ENCODE measurements around the gene IKZF5. TPM values are rescaled to one million over a fixed set of nuclear protein-coding genes. Genes with fewer than 3 reads are reported as not detected.

IKZF5 gene
- total RNA-seq, 1 experiment from 2014 or later = 10.4 TPM

DNA sequence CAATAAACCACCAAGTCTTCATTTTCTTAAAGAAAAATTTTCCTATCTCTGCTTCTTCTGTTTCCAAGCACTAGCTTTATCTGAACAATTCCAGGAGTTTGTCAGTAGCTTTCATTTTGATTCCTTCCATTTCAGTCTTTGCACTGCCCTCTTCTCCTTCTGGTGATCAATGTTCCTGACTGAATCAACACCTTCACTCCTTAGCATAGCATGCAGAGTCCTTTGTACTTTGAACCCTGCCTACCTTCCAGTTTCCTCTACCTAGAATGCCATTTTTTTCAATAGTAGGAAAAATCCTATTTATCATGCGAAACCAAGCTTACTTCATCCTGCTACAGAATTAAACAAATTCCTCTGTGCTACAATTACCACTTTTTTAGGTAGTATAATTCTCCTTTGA is 52.7 kb downstream of the IKZF5 start:
- no peak for DNase-seq
- peak overlapping the region; percentile 62 for H3K4me3 Mint-ChIP-seq (ENCODE audit: unreplicated experiment)
- intact Hi-C loops (cut with micrococcal nuclease; ENCODE audit: unreplicated experiment) = loop anchor here (2.0 to 10.0 kb wide), 2 partner anchors 53 to 81 kb away; partner anchors contain the start of genes ACADSB, FAM24B and IKZF5
- H3K36me3 Mint-ChIP-seq (ENCODE audit: insufficient read depth, unreplicated experiment) = peaks cover 12% of the 10 kb centered on the region
- Histone ChIP-seq H3K27me3 (replicated peaks; ENCODE audit: control insufficient read depth, insufficient read depth, low read length) (no peaks in the 10 kb centered on the region), H3K9me3 (no peaks in the 10 kb centered on the region), H3K36me3 (ENCODE audit: control insufficient read depth, insufficient read depth, low read length) (no peaks in the 10 kb centered on the region; the same call in 1 of the 2 replicates), H3K4me3 (ENCODE audit: low read depth, low read length) (no peak overlapping the region), H3K4me1 (peaks cover 26% of the 10 kb centered on the region)
- TF ChIP-seq, protein P1, sequence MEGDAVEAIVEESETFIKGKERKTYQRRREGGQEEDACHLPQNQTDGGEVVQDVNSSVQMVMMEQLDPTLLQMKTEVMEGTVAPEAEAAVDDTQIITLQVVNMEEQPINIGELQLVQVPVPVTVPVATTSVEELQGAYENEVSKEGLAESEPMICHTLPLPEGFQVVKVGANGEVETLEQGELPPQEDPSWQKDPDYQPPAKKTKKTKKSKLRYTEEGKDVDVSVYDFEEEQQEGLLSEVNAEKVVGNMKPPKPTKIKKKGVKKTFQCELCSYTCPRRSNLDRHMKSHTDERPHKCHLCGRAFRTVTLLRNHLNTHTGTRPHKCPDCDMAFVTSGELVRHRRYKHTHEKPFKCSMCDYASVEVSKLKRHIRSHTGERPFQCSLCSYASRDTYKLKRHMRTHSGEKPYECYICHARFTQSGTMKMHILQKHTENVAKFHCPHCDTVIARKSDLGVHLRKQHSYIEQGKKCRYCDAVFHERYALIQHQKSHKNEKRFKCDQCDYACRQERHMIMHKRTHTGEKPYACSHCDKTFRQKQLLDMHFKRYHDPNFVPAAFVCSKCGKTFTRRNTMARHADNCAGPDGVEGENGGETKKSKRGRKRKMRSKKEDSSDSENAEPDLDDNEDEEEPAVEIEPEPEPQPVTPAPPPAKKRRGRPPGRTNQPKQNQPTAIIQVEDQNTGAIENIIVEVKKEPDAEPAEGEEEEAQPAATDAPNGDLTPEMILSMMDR (IDR thresholded peaks at IDR 0.05; ENCODE audit: insufficient read depth in 1 of 2, low read depth in 1 of 2, low read length in 1 of 2, severe bottlenecking in 1 of 2, unreplicated experiment in 1 of 2) = no peak
- H3K9me3 Mint-ChIP-seq (ENCODE audit: unreplicated experiment) = no peaks in the 10 kb centered on the region
- H3K4me1 Mint-ChIP-seq (ENCODE audit: low read depth, unreplicated experiment) = peaks cover 20% of the 10 kb centered on the region
- ChIA-PET CTCF (interaction anchor here (1.0 kb wide), 1 partner anchor 25 kb away, joined by 3 read pairs; the partner anchor contains the start of gene PSTK), POLR2A (interaction anchor here (0.6 kb wide), 2 partner anchors 25 to 77 kb away, joined by 3 read pairs; no protein-coding TSS in a partner anchor)
- no TSS peak for BruUV-seq (replicated peaks)
- no peaks in the 10 kb centered on the region for H3K27me3 Mint-ChIP-seq (ENCODE audit: insufficient read depth, unreplicated experiment)
- no peak overlapping the region for H3K27ac Mint-ChIP-seq (ENCODE audit: unreplicated experiment)

DNA sequence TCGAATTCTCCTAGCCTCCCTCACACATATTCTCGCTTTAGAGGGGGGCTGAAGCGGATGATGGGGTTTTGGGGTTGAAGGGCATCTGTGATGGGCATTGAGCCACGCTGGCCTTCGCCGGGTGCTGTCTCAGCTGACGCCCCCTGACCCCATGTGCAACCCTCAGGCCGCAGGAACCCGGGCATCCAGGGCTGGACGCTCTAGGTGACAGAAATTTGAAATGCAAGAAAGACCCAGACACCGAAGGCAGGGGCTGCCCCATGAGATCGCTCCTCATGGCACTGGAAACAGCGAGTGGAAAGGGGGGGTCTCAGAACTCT is 53.9 kb downstream of the IKZF5 start:
- Mint-ChIP-seq H3K27ac (ENCODE audit: unreplicated experiment) (peak overlapping the region; percentile 79), H3K4me3 (ENCODE audit: unreplicated experiment) (peak overlapping the region; percentile 91), H3K4me1 (ENCODE audit: low read depth, unreplicated experiment) (peaks cover 20% of the 10 kb centered on the region), H3K27me3 (ENCODE audit: insufficient read depth, unreplicated experiment) (no peaks in the 10 kb centered on the region), H3K9me3 (ENCODE audit: unreplicated experiment) (no peaks in the 10 kb centered on the region), H3K36me3 (ENCODE audit: insufficient read depth, unreplicated experiment) (peaks cover 12% of the 10 kb centered on the region)
- ChIA-PET CTCF (interaction anchor here (1.0 kb wide), 1 partner anchor 26 kb away, joined by 4 read pairs; the partner anchor contains the start of gene PSTK), POLR2A (interaction anchor here (0.6 to 2.0 kb wide), 3 partner anchors 26 to 1081 kb away, joined by 3 to 16 read pairs (median 5); partner anchors contain the start of genes FAM24B and PSTK)
- intact Hi-C loops (cut with micrococcal nuclease; ENCODE audit: unreplicated experiment) = loop anchor here (1.0 to 10.0 kb wide), 3 partner anchors 26 to 80 kb away; partner anchors contain the start of genes ACADSB, FAM24B, IKZF5 and PSTK
- BruUV-seq (replicated peaks) = TSS peak; percentile 54
- TF ChIP-seq, protein P1 (IDR thresholded peaks at IDR 0.05; ENCODE audit: insufficient read depth in 1 of 2, low read depth in 1 of 2, low read length in 1 of 2, severe bottlenecking in 1 of 2, unreplicated experiment in 1 of 2) = no peak
- H3K4me3 ChIP-seq (ENCODE audit: low read depth, low read length) = peak overlapping the region; percentile 68
- H3K9me3 ChIP-seq = no peaks in the 10 kb centered on the region
- DNase-seq = peak in 1 of 2 experiments; percentile 14
- H3K36me3 ChIP-seq (ENCODE audit: control insufficient read depth, insufficient read depth, low read length) = no peaks in the 10 kb centered on the region; the same call in 1 of the 2 replicates
- peaks cover 26% of the 10 kb centered on the region for H3K4me1 ChIP-seq
- no peaks in the 10 kb centered on the region for H3K27me3 ChIP-seq (replicated peaks; ENCODE audit: control insufficient read depth, insufficient read depth, low read length)

- Histone ChIP-seq H3K9me3 (no peaks in the 10 kb centered on the region), H3K4me1 (peaks cover 26% of the 10 kb centered on the region), H3K4me3 (ENCODE audit: low read depth, low read length) (peak within 1 kb of the TSS; percentile 68), H3K27me3 (replicated peaks; ENCODE audit: control insufficient read depth, insufficient read depth, low read length) (no peaks in the 10 kb centered on the region), H3K36me3 (ENCODE audit: control insufficient read depth, insufficient read depth, low read length) (no peaks in the 10 kb centered on the region; the same call in 1 of the 2 replicates)
- DNase-seq = peak; percentile 97 to 99
- Mint-ChIP-seq H3K36me3 (ENCODE audit: insufficient read depth, unreplicated experiment) (peaks cover 12% of the 10 kb centered on the region), H3K27me3 (ENCODE audit: insufficient read depth, unreplicated experiment) (no peaks in the 10 kb centered on the region), H3K9me3 (ENCODE audit: unreplicated experiment) (no peaks in the 10 kb centered on the region), H3K27ac (ENCODE audit: unreplicated experiment) (peak within 1 kb of the TSS; percentile 79), H3K4me1 (ENCODE audit: low read depth, unreplicated experiment) (peaks cover 20% of the 10 kb centered on the region), H3K4me3 (ENCODE audit: unreplicated experiment) (peak within 1 kb of the TSS; percentile 91)
- ChIA-PET POLR2A (interaction anchor here (0.6 to 2.0 kb wide), 4 partner anchors 26 to 1082 kb away, joined by 3 to 16 read pairs (median 4); partner anchors contain the start of genes FAM24B and PSTK), CTCF (interaction anchor here (1.0 kb wide), 1 partner anchor 26 kb away, joined by 4 read pairs; the partner anchor contains the start of gene PSTK)
- BruUV-seq (replicated peaks) = no TSS peak
- TF ChIP-seq, protein P1 (IDR thresholded peaks at IDR 0.05; ENCODE audit: insufficient read depth in 1 of 2, low read depth in 1 of 2, low read length in 1 of 2, severe bottlenecking in 1 of 2, unreplicated experiment in 1 of 2) = no peak
- intact Hi-C loops (cut with micrococcal nuclease; ENCODE audit: unreplicated experiment) = loop anchor here (1.0 to 10.0 kb wide), 3 partner anchors 26 to 79 kb away; partner anchors contain the start of genes ACADSB, FAM24B, IKZF5 and PSTK
Measured at GRCh38 chr10:122953902-122954730, 54.5 kb downstream of the IKZF5 start, which contains the start of gene C10orf88. Gene C10orf88, minus strand, starts transcription at chr10:122954227. Its CDS starts 49 bp downstream, at chr10:122954178.
